SJSA1 (cell line): ENCODE results near the gene TLK1. TPM values are rescaled to one million over a fixed set of nuclear protein-coding genes. Genes with fewer than 3 reads are reported as not detected.
A peak's percentile ranks its signal among the peaks of the same experiment; 100 is the strongest.
"Not testable (repeated sequence)": the region's sequence is repeated elsewhere in the genome, so short reads cannot be mapped to it uniquely, and the experiment has no call there.

Source experiments
- DNase-seq, 2 experiments: peaks; one replicate each; pipeline ENCODE4 v3.0.0-alpha.2; 2015 to 2020; ENCODE audit warnings: low spot score in 2 of 2, low read depth in 1 of 2
- H3K27ac ChIP-seq: fragments of 250-450 bp; sonication (Bioruptor Pico); 2 replicates; pipeline ENCODE4 v1.5.1; 2020; ENCODE audit warnings: mild to moderate bottlenecking, moderate library complexity
- H3K27me3 ChIP-seq: fragments of 250-450 bp; sonication (Bioruptor Pico); replicated peaks from 2 replicates; pipeline ENCODE4 v1.5.1; 2020; ENCODE audit warnings: mild to moderate bottlenecking, moderate library complexity
- H3K36me3 ChIP-seq: fragments of 250-450 bp; sonication (Bioruptor Pico); 2 replicates; pipeline ENCODE4 v1.5.1; 2020; ENCODE audit warnings: mild to moderate bottlenecking
- H3K4me1 ChIP-seq: fragments of 250-450 bp; sonication (Bioruptor Pico); replicated peaks from 2 replicates; pipeline ENCODE4 v1.6.1; 2021; ENCODE audit warnings: mild to moderate bottlenecking
- H3K4me3 ChIP-seq: fragments of 250-450 bp; sonication (Bioruptor Pico); 2 replicates; pipeline ENCODE4 v1.5.1; 2020; ENCODE audit warnings: mild to moderate bottlenecking
- H3K9me3 ChIP-seq: fragments of 250-450 bp; sonication (Bioruptor Pico); replicated peaks from 2 replicates; pipeline ENCODE4 v1.5.1; 2020; ENCODE audit warnings: mild to moderate bottlenecking
- total RNA-seq: library from RNA; depleted of rRNA; stranded (reverse); fragments of >200 nt; shearing (Covaris generic); gene quantifications from 2 replicates; pipeline ENCODE4 v1.2.3, GENCODE V29; 2014

The TLK1 gene
- total RNA-seq, 1 experiment from 2014 or later = 20.4 TPM

- not testable (repeated sequence) for H3K4me3 ChIP-seq, H3K4me1 ChIP-seq, H3K27me3 ChIP-seq, DNase-seq, H3K27ac ChIP-seq, H3K9me3 ChIP-seq
- peaks cover 29% of the 10 kb centered on the region for H3K36me3 ChIP-seq
Measured at GRCh38 chr2:171076422-171076821, 84.3 kb downstream of the TLK1 start.

GRCh38 chr2:171072164-171072563 is 88.5 kb downstream of the TLK1 start:
- H3K27me3 ChIP-seq = no peaks in the 10 kb centered on the region

GRCh38 chr2:171069286-171069956 is 91.3 kb downstream of the TLK1 start:
- Histone ChIP-seq H3K9me3 (no peaks in the 10 kb centered on the region), H3K4me1 (no peaks in the 10 kb centered on the region), H3K4me3 (no peak overlapping the region), H3K36me3 (peaks cover 32% of the 10 kb centered on the region), H3K27ac (no peak overlapping the region), H3K27me3 (no peaks in the 10 kb centered on the region)
- no peak for DNase-seq

More at GRCh38 chr2:171072164-171072563, 88.5 kb downstream of the TLK1 start:
- H3K4me1 ChIP-seq = no peaks in the 10 kb centered on the region
- no peak overlapping the region for H3K4me3 ChIP-seq
- H3K9me3 ChIP-seq = no peaks in the 10 kb centered on the region
- H3K27ac ChIP-seq = no peak overlapping the region
- peaks cover 32% of the 10 kb centered on the region for H3K36me3 ChIP-seq
- DNase-seq = no peak

- Histone ChIP-seq H3K9me3 (no peaks in the 10 kb centered on the region), H3K27me3 (no peaks in the 10 kb centered on the region), H3K27ac (no peak overlapping the region), H3K4me3 (no peak overlapping the region), H3K4me1 (no peaks in the 10 kb centered on the region), H3K36me3 (peaks cover 18% of the 10 kb centered on the region)
- no peak for DNase-seq
Measured at GRCh38 chr2:171066110-171066509, 94.6 kb downstream of the TLK1 start.

GRCh38 chr2:171057575-171057974 is 103.1 kb downstream of the TLK1 start:
- no peak overlapping the region for H3K4me3 ChIP-seq
- no peak overlapping the region for H3K27ac ChIP-seq
- no peak for DNase-seq
- H3K4me1 ChIP-seq = no peaks in the 10 kb centered on the region
- peaks cover 46% of the 10 kb centered on the region for H3K36me3 ChIP-seq
- no peaks in the 10 kb centered on the region for H3K9me3 ChIP-seq
- H3K27me3 ChIP-seq = no peaks in the 10 kb centered on the region

- H3K27ac ChIP-seq = no peak overlapping the region
- H3K36me3 ChIP-seq = peaks cover 58% of the 10 kb centered on the region
- H3K9me3 ChIP-seq = no peaks in the 10 kb centered on the region
- no peaks in the 10 kb centered on the region for H3K4me1 ChIP-seq
- H3K4me3 ChIP-seq = no peak overlapping the region
- no peaks in the 10 kb centered on the region for H3K27me3 ChIP-seq
- no peak for DNase-seq
Measured at GRCh38 chr2:171056307-171056706, 104.4 kb downstream of the TLK1 start.

GRCh38 chr2:171049691-171050090 is 111.0 kb downstream of the TLK1 start:
- peaks cover 85% of the 10 kb centered on the region for H3K36me3 ChIP-seq
- no peaks in the 10 kb centered on the region for H3K27me3 ChIP-seq
- peaks cover 11% of the 10 kb centered on the region for H3K4me1 ChIP-seq
- DNase-seq = no peak
- H3K27ac ChIP-seq = no peak overlapping the region
- no peaks in the 10 kb centered on the region for H3K9me3 ChIP-seq
- no peak overlapping the region for H3K4me3 ChIP-seq

GRCh38 chr2:171046048-171046560 is 114.6 kb downstream of the TLK1 start:
- peak overlapping the region; percentile 5 for H3K27ac ChIP-seq
- peaks cover 11% of the 10 kb centered on the region for H3K4me1 ChIP-seq
- peaks cover 80% of the 10 kb centered on the region for H3K36me3 ChIP-seq
- no peak overlapping the region for H3K4me3 ChIP-seq
- no peaks in the 10 kb centered on the region for H3K27me3 ChIP-seq
- peak in 1 of 2 experiments; percentile 24 for DNase-seq
- H3K9me3 ChIP-seq = no peaks in the 10 kb centered on the region

- Histone ChIP-seq H3K36me3 (peaks cover 76% of the 10 kb centered on the region), H3K9me3 (no peaks in the 10 kb centered on the region), H3K27ac (no peak overlapping the region), H3K4me3 (no peak overlapping the region), H3K4me1 (peaks cover 11% of the 10 kb centered on the region), H3K27me3 (no peaks in the 10 kb centered on the region)
- no peak for DNase-seq
Measured at GRCh38 chr2:171044416-171044815, 116.3 kb downstream of the TLK1 start.

GRCh38 chr2:171042253-171042969 is 118.3 kb downstream of the TLK1 start:
- peaks cover 11% of the 10 kb centered on the region for H3K4me1 ChIP-seq
- no peak for DNase-seq
- H3K9me3 ChIP-seq = no peaks in the 10 kb centered on the region
- peaks cover 64% of the 10 kb centered on the region for H3K36me3 ChIP-seq
- no peak overlapping the region for H3K27ac ChIP-seq
- no peak overlapping the region for H3K4me3 ChIP-seq
- no peaks in the 10 kb centered on the region for H3K27me3 ChIP-seq

- Histone ChIP-seq H3K27ac (no peak overlapping the region), H3K9me3 (no peaks in the 10 kb centered on the region), H3K4me3 (no peak overlapping the region), H3K36me3 (peaks cover 58% of the 10 kb centered on the region), H3K27me3 (no peaks in the 10 kb centered on the region), H3K4me1 (peaks cover 5% of the 10 kb centered on the region; the same call in 1 of the 2 replicates)
- no peak for DNase-seq
Measured at GRCh38 chr2:171036532-171036931, 124.2 kb downstream of the TLK1 start.

- Histone ChIP-seq H3K4me1 (peaks cover 5% of the 10 kb centered on the region; the same call in 1 of the 2 replicates), H3K27ac (no peak overlapping the region), H3K36me3 (peaks cover 60% of the 10 kb centered on the region), H3K27me3 (no peaks in the 10 kb centered on the region), H3K9me3 (no peaks in the 10 kb centered on the region), H3K4me3 (no peak overlapping the region)
- DNase-seq = no peak
Measured at GRCh38 chr2:171034315-171034714, 126.4 kb downstream of the TLK1 start.

- DNase-seq = no peak
- H3K27me3 ChIP-seq = no peaks in the 10 kb centered on the region
Measured at GRCh38 chr2:171025214-171025613, 135.5 kb downstream of the TLK1 start.

GRCh38 chr2:171018522-171018921 is 142.2 kb downstream of the TLK1 start:
- H3K27me3 ChIP-seq = no peaks in the 10 kb centered on the region
- H3K36me3 ChIP-seq = peaks cover 33% of the 10 kb centered on the region
- no peak overlapping the region for H3K27ac ChIP-seq
- peaks cover 18% of the 10 kb centered on the region for H3K4me1 ChIP-seq
- H3K4me3 ChIP-seq = no peak overlapping the region
- no peaks in the 10 kb centered on the region for H3K9me3 ChIP-seq
- no peak for DNase-seq

More at GRCh38 chr2:171025214-171025613, 135.5 kb downstream of the TLK1 start:
- H3K36me3 ChIP-seq = peaks cover 26% of the 10 kb centered on the region
- no peak overlapping the region for H3K27ac ChIP-seq
- H3K4me1 ChIP-seq = peaks cover 18% of the 10 kb centered on the region
- no peak overlapping the region for H3K4me3 ChIP-seq
- no peaks in the 10 kb centered on the region for H3K9me3 ChIP-seq
